Panc1 (cell line): ENCODE results near the gene C1orf226.

Experiments used
- CTCF ChIP-seq: fragments of 450-650 bp; IDR thresholded peaks from 2 replicates; pipeline ENCODE4 v1.5.1; 2017; ENCODE audit warnings: mild to moderate bottlenecking
- POLR2AphosphoS5 ChIP-seq: IDR thresholded peaks from 2 replicates; pipeline ENCODE4 v1.6.1; 2012; ENCODE audit warnings: mild to moderate bottlenecking, low read depth, low read length, moderate library complexity
- SIN3A ChIP-seq: IDR thresholded peaks from 2 replicates; pipeline ENCODE4 v1.6.1; 2012; ENCODE audit warnings: low read depth, mild to moderate bottlenecking, low read length, moderate library complexity, borderline replicate concordance; ENCODE audit not compliant: insufficient read depth
- TF ChIP-seq, protein P1 (sequence below), 2 experiments: IDR thresholded peaks; 2 replicates each; pipeline ENCODE4 v1.6.1; 2011 to 2012; ENCODE audit warnings: low read depth in 2 of 2, control low read depth in 1 of 2, low read length in 1 of 2, mild to moderate bottlenecking in 1 of 2, moderate library complexity in 1 of 2; ENCODE audit not compliant: insufficient read depth in 1 of 2

DNA sequence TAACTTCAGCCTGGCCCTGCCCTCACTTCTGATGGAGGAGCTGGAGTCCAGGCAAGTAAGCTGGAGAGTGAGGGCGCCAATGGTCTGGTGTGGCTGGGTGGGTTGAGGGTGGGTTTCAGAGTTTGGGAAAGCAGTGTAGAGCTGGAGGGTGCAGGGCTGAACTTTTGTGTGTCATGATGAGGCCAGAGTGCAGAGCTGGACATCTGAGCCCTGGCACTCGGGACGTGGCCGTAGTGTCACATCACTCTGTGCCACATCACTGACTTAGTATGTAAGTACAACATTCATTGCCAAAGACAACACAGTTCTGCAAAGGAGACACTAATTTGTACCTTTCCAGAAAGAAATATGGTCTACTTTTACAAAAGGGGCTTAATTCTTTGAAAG is 20.7 kb upstream of the C1orf226 start:
- no peak for TF ChIP-seq CTCF
- TF ChIP-seq SIN3A, result no peak
- TF ChIP-seq POLR2AphosphoS5, result no peak
- TF ChIP-seq, protein P1, sequence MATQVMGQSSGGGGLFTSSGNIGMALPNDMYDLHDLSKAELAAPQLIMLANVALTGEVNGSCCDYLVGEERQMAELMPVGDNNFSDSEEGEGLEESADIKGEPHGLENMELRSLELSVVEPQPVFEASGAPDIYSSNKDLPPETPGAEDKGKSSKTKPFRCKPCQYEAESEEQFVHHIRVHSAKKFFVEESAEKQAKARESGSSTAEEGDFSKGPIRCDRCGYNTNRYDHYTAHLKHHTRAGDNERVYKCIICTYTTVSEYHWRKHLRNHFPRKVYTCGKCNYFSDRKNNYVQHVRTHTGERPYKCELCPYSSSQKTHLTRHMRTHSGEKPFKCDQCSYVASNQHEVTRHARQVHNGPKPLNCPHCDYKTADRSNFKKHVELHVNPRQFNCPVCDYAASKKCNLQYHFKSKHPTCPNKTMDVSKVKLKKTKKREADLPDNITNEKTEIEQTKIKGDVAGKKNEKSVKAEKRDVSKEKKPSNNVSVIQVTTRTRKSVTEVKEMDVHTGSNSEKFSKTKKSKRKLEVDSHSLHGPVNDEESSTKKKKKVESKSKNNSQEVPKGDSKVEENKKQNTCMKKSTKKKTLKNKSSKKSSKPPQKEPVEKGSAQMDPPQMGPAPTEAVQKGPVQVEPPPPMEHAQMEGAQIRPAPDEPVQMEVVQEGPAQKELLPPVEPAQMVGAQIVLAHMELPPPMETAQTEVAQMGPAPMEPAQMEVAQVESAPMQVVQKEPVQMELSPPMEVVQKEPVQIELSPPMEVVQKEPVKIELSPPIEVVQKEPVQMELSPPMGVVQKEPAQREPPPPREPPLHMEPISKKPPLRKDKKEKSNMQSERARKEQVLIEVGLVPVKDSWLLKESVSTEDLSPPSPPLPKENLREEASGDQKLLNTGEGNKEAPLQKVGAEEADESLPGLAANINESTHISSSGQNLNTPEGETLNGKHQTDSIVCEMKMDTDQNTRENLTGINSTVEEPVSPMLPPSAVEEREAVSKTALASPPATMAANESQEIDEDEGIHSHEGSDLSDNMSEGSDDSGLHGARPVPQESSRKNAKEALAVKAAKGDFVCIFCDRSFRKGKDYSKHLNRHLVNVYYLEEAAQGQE (IDR thresholded peaks at IDR 0.05; ENCODE audit: insufficient read depth in 1 of 2, low read depth in 2 of 2, low read length in 1 of 2), result no peak
